HG02840 (cell line): Measurements from ENCODE around the gene BAZ2B.
"Not testable (repeated sequence)": the region's sequence is repeated elsewhere in the genome, so short reads cannot be mapped to it uniquely, and the experiment has no call there.

Experiments used
- ATAC-seq: cut with Tn5 transposase; IDR thresholded peaks from one replicate; pipeline ENCODE4 v1.9.1; 2021; ENCODE audit warnings: mild to moderate bottlenecking, moderate library complexity, moderate number of reproducible peaks; ENCODE audit not compliant: unreplicated experiment, low FRiP score

The BAZ2B gene

DNA sequence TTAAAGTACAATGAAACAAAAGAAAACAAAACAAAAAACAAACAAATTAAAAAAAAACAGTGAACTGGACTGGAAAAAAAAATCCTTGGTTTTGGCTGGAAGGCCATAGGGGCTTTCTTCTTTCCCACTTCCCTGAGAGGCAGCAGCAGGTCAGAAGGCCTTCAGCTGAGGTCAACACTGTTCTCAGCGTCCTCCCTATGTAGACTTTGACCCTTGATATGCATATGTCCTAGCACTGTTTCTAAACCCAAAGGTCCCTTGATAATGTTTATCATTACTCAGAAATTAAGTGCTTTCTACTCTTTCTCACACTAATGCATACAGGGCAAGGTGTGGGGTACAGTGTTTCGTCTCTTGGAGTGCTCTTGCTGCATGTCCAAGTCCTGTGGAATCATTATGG is 254.3 kb downstream of the BAZ2B start:
- ATAC-seq, result no peak

DNA sequence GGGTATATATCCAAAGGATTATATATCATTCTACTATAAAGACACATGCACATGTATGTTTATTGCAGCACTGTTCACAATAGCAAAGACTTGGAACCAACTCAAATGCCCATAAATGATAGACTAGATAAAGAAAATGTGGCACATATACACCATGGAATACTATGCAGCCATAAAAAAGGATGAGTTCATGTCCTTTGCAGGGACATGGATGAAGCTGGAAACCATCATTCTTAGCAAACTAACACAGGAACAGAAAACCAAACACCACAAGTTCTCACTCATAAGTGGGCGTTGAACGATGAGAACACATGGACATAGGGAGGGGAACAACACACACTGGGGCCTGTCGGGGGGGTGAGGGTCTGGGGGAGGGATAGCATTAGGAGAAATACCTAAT is 254.7 kb downstream of the BAZ2B start:
- ATAC-seq, result not testable (repeated sequence)

DNA sequence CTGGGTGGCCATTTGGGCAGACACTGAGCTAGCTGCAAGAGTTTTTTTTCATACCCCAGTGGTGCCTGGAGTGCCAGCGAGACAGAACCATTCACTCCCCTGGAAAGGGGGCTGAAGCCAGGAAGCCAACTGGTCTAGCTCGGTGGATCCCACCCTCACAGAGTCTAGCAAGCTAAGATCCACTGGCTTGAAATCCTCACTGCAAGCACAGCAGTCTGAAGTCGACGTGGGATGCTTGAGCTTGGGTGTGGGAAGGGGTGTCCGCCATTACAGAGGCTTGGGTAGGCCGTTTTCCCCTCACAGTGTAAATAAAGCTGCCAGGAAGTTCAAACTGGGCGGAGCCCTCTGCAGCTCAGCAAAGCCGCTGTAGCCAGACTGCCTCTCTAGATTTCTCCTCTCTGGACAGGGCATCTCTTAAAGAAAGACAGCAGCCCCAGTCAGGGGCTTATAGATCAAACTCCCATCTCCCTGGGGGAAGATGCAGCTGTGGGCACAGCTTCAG is 260.2 kb downstream of the BAZ2B start:
- ATAC-seq, result no peak

DNA sequence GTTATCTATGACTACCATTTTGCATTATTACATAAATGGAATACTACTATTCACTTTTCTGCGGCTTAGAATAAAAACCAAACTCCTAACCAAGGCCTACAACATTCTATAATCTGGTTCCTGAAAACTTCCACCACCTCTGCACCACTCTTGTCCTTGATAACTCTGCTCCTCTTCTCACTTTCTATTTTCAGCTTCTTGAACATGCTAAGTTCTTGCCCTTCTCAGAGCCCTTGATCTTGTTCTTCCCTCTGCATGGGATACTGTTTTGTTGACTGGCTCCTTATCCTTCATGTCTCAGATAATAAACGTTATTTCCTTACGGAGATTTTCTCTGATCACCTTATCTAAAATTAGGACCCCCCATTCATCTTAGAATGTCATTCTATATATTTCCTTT is 264.4 kb downstream of the BAZ2B start:
- ATAC-seq, result no peak

DNA sequence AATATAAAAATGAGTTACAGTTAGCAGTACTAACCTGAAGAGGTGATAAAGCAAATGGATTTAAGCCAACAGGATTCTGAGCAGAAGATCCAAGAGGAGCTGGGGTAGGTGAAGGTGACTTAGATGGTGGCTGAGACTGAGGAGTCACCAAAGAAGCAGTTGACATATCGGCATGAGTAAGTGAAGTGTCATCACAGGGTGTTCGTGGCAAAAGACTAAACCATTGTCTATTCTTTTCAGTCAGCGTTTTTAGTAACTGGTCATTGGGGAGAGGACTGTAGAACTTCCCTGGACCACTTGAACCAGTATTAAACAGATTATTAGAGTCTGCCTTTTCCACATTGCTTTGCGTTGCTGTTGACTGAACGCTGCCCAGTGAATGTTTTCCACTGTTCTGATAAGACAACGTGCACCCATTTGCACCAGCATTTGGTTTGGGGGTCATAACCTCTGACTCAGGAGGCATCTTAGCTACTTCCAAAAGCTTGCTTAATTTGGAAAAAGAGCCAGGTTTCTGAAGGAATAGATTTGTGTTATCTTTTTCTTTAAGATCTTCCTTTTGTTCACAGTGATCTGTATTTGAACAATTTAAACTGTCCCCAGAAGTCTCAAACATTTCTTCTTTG is 266.6 kb downstream of the BAZ2B start:
- ATAC-seq, result no peak

DNA sequence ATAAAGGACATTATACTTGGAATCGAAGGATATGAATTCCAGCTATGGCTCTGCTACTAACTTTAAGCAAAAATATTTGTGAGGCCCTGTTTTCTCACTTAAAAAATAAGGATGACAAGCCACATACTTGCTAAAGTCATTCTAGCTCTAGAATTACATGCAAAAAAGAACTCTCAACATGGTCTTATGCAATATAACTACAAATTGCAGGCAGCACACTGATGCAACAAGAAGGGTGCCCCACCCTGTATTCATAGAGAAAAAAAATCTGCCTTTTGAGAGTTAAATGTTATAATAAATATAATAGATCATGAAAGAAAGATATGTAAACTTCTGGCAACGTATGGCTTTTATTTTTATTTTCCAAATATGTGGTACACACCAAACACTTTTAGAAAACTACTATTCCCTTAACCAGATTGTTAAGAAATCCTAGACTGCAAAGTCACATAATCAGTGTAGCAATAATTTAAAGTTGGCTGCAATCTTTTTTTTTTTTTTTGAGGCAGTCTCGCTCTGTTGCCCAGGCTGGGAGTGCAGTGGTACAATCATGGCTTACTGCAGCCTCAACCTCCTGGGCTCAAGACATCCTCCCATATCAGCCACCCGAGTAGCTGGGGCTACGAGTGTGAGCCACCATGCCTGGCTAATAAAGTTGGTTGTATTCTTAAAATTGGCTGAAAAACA is 289.6 kb downstream of the BAZ2B start:
- ATAC-seq, result no peak

DNA sequence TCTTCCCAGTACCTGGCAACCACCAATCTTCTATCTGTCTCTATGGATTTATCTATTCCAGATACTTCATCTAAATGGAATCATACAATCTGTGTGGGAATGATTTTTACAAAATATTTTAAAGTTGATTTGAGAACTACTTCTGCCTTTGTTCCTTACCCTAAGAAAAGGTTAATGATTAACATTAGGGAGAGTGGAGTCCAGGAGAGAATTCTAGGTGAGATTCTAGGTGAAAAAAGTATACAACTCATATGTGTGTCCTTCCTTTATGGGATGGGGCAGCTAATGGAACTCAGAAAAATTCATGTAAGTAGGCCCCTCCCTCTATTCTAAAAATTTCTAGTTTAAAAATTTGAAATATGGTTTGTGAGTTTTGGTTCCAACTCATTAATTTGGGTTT is 293.9 kb downstream of the BAZ2B start:
- ATAC-seq, result no peak

DNA sequence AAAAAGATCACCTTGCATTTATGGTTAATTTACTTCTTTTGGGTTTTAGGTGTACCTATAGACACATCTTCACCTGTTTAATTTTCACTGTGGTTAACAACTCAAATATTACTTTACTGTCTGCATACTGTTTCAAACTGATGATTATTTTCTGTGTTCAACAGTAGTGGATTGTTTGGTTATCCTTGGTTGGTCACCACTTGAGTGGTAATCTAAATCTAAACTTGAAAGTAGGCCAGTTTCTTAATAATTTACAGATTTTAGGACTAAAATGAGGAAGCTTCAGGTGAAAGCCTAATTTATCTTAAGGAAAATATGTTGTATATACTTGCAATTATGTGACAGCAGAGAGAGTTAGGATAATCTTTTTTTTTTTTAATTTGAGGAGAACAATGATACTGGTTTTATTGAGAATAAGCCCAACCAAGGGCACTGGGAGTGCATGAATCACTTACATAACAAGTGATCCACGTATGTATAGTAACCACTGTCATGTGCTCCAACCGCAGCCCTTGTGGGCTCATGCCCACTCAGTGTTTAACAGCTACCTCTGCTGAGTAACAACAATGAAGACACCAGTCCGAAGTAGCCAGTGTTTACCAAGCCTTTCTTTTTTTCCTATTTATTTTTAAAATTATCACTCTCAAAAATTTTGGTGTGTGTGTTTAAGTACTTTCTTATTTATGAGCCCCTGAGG is 298.8 kb downstream of the BAZ2B start:
- ATAC-seq, result no peak

DNA sequence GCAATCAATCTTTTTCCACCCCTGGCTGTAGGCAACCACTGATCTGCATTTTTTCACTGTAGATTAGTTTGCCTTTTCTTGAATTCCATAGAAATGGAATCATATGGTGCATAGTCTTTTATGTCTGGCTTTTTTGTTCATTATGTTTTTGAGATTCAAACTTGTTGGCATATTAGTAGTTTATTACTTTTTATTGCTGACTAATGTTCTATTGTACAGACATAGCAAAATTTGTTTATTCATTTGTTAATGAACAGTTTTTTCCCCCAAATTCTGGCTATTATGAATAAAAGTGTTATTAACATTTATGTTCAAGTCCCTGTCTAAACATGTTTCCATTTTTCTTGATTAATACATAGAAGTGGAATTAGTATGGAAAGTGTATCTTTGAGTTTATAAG is 308.4 kb downstream of the BAZ2B start:
- ATAC-seq, result no peak

DNA sequence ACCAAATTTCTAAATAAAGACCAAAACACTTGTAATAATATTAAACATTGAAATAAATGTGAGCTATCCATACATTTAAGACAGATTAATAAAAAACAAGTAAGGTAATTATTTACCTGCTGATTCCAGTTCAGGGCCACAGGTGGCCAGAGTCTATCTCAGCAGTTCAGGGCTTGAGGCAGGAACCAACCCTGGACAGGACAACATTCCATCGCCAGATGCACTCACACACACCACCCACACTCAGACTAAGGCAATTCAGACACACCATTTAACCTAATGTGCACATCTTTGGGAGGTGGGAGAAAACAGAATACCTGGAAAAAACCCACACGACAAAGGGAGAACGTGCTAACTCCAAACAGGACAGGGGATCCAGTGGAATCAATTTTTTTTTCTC is 315.8 kb downstream of the BAZ2B start:
- ATAC-seq, result no peak

DNA sequence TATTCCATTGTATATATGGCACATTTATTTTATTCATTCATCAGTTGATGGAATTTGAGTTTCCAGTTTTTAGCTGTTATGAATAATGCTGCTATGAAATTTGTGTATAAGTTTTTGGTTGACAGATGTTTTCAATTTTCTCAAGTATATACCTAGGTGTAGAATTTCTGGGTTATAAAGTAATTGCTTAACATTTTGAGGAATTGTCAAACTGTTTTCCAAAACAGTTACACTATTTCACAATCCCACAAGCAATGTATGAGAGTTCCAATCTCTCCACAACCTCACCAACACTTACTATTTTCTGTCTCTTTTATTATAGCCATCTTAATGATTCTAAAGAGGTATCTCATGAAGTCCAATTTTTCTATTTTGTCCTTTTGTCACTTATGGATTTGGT is 317.4 kb downstream of the BAZ2B start:
- no peak for ATAC-seq

DNA sequence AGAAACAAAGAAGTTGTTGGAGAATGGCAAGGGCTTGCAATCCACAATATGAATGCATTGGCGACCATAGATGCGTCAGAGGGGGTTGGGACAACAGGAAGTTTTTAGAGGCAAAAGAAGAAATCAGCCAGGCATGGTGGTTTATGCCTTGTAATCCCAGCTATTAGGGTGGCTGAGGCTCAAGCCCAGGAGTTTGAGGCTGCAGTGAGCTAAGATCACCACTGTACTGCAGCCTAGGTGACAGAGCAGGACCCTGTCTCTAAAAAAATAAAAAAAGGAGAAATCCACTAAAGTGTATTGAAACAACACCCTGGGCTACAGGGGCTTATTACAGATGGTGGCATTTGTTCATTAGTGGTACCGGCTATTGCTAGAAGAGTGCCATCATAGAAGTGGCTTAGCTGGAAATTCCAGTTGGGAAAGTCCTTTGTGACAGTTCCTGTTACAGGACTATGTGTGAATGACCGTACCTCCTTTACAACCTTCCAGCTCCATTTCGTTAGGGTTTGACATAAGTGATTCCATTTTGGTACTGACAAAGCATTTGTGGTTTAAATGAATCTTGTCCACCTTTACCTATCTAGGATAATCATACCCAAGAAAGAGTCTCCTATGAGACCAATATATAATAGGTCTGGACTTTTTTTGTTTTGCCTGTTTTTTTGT is 319.2 kb downstream of the BAZ2B start:
- no peak for ATAC-seq

DNA sequence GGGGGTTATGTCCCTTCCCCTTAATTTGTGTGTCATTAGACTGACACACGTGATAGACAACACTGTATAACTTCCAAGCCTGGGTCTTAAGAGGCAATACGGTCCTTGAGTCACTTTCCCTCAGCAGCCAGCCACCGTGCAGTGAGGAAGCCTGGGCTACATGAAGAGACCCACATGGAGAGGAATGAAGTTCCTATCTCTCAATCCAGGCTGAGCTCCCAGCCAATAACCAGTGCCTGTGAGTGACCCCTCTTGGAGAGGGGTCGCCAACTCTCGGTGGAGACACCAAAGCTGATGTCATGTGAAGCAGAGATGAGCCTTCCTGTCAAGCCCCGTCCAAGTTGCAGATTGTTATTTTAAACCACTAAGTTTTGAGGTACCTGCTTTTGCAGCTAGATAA is 324.2 kb downstream of the BAZ2B start:
- ATAC-seq, result no peak

DNA sequence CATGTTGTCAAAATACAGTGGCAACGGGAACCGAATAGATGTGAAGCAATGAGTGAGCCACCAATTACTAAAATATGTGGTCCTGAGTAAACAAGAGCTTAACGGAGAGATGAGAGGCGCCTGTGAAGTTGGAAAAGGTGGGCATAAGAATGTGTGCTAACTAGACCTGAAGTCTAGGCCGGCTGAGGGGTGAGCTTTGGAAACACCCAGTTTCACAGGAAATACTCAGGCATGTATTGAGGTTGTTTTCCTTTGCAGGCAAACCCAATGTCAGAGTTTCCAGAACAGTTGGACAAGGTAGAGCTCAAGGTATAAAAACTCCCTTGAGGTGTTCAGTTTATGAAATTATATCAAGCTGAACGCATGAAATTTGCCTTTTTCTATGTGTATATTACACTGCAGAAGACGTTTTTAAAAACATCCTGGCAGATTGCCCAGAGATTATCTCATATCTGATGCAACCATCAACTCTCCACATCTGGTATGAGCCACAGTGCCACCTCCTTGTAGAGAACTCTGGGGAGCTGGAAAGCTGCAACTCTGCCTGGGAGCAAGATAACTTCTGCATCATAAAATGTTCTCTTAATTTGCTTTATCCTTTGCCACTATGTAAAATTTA is 325.9 kb downstream of the BAZ2B start:
- ATAC-seq, result no peak

DNA sequence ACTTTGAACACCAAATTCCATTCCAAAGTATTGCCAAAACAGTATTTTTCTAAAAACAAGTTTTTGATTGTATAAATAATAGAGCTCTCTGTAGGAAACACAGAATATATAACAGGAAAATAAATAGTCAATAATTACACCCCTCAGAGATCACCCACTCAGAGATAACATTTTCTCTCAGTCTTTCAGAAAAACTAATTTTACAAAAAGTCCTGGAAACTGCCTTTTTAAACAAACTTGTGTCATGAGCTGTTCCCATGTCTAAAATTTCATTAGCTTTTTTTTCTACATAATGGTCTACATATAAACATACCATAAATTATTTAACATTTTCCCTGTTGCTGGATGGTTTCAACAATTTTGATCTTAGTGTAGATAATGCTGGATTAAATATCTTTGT is 328.6 kb downstream of the BAZ2B start:
- ATAC-seq, result no peak

DNA sequence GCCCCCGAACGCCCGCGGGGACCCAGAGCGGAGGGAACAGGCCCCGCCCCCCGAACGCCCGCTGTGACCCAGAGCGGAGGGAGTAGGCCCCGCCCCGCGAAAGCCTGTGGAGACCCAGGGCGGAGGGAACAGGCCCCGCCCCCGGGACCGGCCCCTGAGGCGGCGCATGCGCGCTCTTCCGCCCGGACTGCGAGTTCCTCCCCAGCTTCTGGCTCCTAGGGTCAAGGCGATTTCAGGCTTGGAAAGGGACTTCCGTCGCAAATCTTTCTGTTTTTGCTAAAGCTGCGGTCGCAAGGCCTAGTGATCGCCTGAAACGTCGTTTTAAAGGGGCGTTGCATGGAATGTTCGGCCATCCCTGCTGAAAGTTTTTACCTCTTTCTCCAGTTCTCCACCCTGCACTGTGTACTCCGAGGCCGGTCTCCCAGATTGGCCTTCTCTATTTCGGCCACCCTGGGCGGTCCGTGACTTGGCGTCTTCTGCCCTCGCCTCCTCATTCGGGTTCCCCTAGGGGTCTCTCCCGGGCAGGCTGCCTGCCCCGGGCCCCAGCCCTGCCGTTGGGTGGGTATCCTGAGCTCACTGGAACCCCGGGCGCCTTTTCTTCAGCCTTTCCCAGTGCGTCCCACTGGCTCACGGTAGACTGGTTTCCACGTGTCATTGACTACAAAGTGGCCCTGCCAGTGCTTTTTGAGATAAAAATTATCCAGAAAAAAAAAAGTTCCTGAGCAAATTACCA is 329.5 kb downstream of the BAZ2B start:
- peak; percentile 93 for ATAC-seq

DNA sequence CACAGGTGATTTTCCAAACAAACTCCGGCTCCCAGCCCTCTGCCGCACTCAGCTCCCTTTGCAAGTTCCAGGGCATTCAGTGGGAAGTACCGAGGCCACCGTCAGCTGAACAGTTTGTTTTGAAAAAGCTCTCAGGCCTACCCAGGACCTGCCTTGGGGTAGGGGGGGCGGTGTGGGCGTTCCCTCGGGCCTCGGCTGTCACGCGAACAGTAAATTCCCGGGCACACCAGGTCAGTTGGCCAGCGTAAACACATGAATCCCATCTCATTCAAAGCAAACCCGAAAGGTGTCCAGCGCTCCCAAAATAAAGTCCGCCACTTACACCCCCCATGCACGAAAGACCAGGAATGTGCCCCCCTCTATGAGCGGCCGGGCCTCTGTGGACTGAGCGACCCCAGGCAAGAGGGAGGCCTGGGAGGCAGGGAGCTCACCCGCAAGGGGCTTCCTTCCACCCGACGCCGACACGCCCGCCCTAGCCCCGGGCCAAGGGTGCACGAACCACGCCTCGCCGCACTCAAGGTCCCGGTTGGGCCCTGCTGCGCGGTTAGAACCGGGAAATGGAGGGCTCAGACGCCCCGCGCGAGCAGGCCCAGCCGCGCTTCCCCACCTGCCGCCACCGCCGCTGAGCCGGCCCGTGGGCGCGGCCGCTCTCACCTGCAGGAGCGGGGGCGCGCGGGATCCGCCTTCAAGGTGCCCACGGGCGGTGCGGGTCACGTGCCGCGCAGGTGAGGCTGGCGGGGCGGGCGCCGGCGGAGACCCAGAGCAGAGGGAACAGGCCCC is 330.2 kb downstream of the BAZ2B start, which contains the start of gene WDSUB1:
Gene WDSUB1, minus strand, starts transcription at position 775 of the 780 bp plus-strand sequence. CDS start 3,634 bp downstream, outside the sequence.
- ATAC-seq, result peak; percentile 31

DNA sequence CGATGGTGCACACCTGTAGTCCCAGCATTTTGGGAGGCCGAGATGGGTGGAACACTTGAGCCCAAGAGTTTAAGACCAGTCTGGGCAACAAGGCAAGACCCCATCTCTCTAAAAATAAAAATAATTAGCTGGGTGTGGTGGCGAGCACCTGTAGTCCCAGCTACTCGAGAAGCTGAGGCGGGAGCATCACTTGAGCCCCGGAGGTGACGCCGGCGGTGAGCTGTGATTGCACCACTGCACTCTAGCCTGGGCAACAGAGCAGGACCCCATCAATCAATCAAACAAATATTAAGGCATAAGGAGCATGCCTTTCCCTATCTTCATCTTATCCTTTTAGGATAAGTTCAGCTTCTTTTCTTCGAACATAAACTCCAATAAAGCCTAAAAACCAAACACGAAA is 330.9 kb downstream of the BAZ2B start:
- ATAC-seq, result no peak

DNA sequence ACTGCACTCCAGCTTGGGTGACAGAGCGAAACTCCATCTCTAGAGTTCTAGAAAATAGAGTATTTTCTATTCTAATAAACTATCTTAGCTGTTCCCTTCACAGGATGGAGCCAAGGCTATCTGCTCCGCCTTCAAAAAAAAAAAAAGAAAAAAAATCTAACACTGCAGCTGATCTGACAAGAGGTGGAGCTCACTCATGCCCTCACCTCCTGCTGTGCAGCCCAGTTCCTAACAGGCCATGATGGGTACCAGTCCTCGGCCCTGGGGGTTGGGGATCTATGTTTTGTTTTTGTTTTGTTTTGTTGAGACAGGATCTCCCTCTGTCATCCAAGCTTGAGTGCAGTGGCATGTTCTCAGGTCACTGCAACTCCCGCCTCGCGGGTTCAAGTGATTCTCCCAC is 332.8 kb downstream of the BAZ2B start:
- ATAC-seq, result no peak
